Adrenal gland (tissue), 12 donors: ENCODE results near the gene ELMO3. TPM values are rescaled to one million over a fixed set of nuclear protein-coding genes. Genes with fewer than 3 reads are reported as not detected.

Experiments used
- DNase-seq, 7 donors: peaks; one replicate each; pipeline ENCODE4 v3.0.0-alpha.2; 2019 to 2020
- H3K27ac ChIP-seq, 5 donors: fragments of 200-600 bp; sonication (generic) in 4 of 5; 1 replicate in 3 of 5; 2 replicates in 2 of 5; pipeline versions ENCODE4 v1.5.1 to v1.8.0; 2016 to 2020; ENCODE audit warnings: mild to moderate bottlenecking in 1 of 5
- H3K27me3 ChIP-seq: fragments of 200-600 bp; 2 replicates; pipeline ENCODE4 v1.8.0; 2021
- H3K36me3 ChIP-seq, 2 donors: fragments of 200-600 bp; replicated peaks in 1 of 2; 1 replicate in 1 of 2; 2 replicates in 1 of 2; pipeline versions ENCODE4 v1.5.1 to v1.8.0; 2018 to 2022
- H3K4me1 ChIP-seq, 2 donors: fragments of 200-600 bp; replicated peaks in 1 of 2; 1 replicate in 1 of 2; 2 replicates in 1 of 2; pipeline versions ENCODE4 v1.5.1 to v1.8.0; 2018 to 2021
- H3K4me3 ChIP-seq, 4 donors: fragments of 200-600 bp; sonication (generic) in 3 of 4; one replicate each; pipeline ENCODE4 v1.5.1; 2016 to 2018
- H3K9me3 ChIP-seq, 3 donors: fragments of 200-600 bp; sonication (generic) in 1 of 3; replicated peaks in 1 of 3; 1 replicate in 2 of 3; 2 replicates in 1 of 3; pipeline versions ENCODE4 v1.5.1 to v1.8.0; 2016 to 2021
- CTCF ChIP-seq, 6 experiments: fragments of 450-650 bp in 4 of 6; fragments of 200-600 bp in 2 of 6; sonication (generic) in 1 of 6; IDR thresholded peaks; 1 replicate in 5 of 6; 2 replicates in 1 of 6; pipeline versions ENCODE4 v1.5.1 to v1.8.0; 2016 to 2021; ENCODE audit warnings: antibody characterized with exemption in 6 of 6, mild to moderate bottlenecking in 2 of 6, moderate library complexity in 1 of 6
- POLR2A ChIP-seq, 2 donors: fragments of 450-650 bp; IDR thresholded peaks; one replicate each; pipeline ENCODE4 v1.6.1; 2017; ENCODE audit warnings: antibody characterized with exemption in 2 of 2, mild to moderate bottlenecking in 2 of 2, moderate library complexity in 1 of 2
- WGBS, 4 donors: extraction: QIAGEN DNeasy Blood & Tissue Kit in 2 of 4; methylation state at CpG; one replicate each; pipeline versions ENCODE4 v1.1.5 to v1.1.7; 2013 to 2017; 5-methylcytosine and 5-hydroxymethylcytosine counted together
- intact Hi-C, 2 donors: fragments of 100-400 bp; cut with DNase I; formaldehyde crosslinking; loops; one replicate each; pipeline versions ENCODE4 v1.14.1 to v1.15.0; 2022 to 2023
- polyA plus RNA-seq, 3 donors: library from polyadenylated mRNA; stranded (reverse); fragments of 200-250 nt in 2 of 3; fragments of 350-450 nt in 1 of 3; fragmentation: Illumina TruSeq in 1 of 3; extraction: RNeasy Lipid Tissue Mini Kit (QIAGEN cat#74804) in 1 of 3; gene quantifications; one replicate each; pipeline ENCODE4 v1.2.3, GENCODE V29; 2013 to 2014
- total RNA-seq, 9 donors: library from RNA; depleted of rRNA in 4 of 9; stranded (reverse); fragments of >200 nt in 4 of 9; fragments of 120-200 nt in 1 of 9; fragmentation: NEBNext Ultra II Directional in 1 of 9; extraction: Animal tissue kit (Norgen Biotek cat#: 25700) in 1 of 9; gene quantifications; one replicate each; pipeline versions ENCODE4 v1.1.0 to v1.2.4, GENCODE V29; 2013 to 2023
- donor health status: healthy with polysubstance abuse.
- donor health status: Bipolar disorder and iron deficiency.
- donor health status: DM: yes; HTN: yes; CAD: no.
- donor health status: DM: no; HTN: no; CAD: no.
- donor health status: DM: no; HTN: no; CAD: no.
- donor health status: DM: yes; HTN: yes; CAD: no.

The ELMO3 gene
- total and polyA plus RNA-seq, 12 donors, result 0.18 to 7.0 (median 1.8) TPM

- 65 to 73% (median 72%) methylated on average over 12 to 13 of the region's 13 CpGs for WGBS, 4 donors
- intact Hi-C loops, result no loop called here
- TF ChIP-seq CTCF (IDR thresholded peaks at IDR 0.05), result no peak
- no peak for TF ChIP-seq POLR2A (IDR thresholded peaks at IDR 0.05)
- Histone ChIP-seq H3K27me3 (no peaks in the 10 kb centered on the region), H3K36me3 (peaks cover 0 to 24% of the 10 kb centered on the region in 2 donors), H3K4me1 (peaks cover 11 to 30% of the 10 kb centered on the region in 2 donors), H3K9me3 (no peaks in the 10 kb centered on the region), H3K4me3 (peak overlapping the region in 1 of 4 donors; percentile 19), H3K27ac (peak overlapping the region in 1 of 5 donors; percentile 57)
- no peak for DNase-seq
Observed at GRCh38 chr16:67190448-67191399, 8.2 kb upstream of the ELMO3 start.

GRCh38 chr16:67191411-67191994 lies 7.4 kb upstream of the ELMO3 start:
- WGBS, 4 donors, result 21 to 24% (median 22%) methylated on average over 8 to 9 of the region's 9 CpGs
- no peak for TF ChIP-seq CTCF (IDR thresholded peaks at IDR 0.05)
- no peak for TF ChIP-seq POLR2A (IDR thresholded peaks at IDR 0.05)
- Histone ChIP-seq H3K36me3 (peaks cover 0 to 31% of the 10 kb centered on the region in 2 donors), H3K4me3 (peak overlapping the region in 1 of 4 donors; percentile 98), H3K9me3 (no peaks in the 10 kb centered on the region), H3K4me1 (peaks cover 11 to 29% of the 10 kb centered on the region in 2 donors), H3K27ac (peak overlapping the region in 1 of 5 donors; percentile 75), H3K27me3 (no peaks in the 10 kb centered on the region)
- DNase-seq, result no peak
- intact Hi-C loops, result no loop called here

DNA sequence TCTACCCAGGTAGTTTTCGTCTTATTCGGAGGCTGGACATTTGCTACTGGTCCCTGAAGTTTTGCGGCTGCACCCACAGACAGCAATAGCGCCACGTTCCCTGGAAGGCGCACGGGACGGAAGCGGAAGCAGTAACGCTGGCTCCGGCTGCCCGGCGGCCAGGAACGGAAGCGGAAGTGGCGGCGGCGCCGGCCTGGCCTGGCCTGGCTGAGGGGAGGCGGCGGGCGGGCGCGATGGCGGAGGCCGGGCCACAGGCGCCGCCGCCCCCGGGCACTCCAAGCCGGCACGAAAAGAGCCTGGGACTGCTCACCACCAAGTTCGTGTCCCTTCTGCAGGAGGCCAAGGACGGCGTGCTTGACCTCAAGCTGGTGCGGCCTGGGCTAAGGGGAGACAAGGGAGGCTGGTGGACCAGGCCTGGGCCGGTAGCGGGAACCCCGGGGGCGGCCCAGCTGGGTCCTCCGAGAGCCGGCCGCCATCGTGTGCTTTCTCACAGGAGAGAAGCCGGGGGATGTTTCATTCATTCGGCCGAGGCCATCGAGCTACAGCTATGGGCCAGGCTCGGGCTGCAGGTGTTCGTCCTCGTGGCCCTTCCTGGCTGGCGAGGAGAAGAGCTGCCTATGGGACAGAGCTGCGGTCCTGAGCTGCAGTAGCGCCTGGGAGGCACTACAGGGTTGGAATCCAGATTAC lies 6.8 kb upstream of the ELMO3 start, which contains the start of gene E2F4:
E2F4 (plus strand) TSS at position 161 of the 687 bp plus-strand sequence; CDS start at position 234, 73 bp downstream.
- H3K27me3 ChIP-seq, result no peaks in the 10 kb centered on the region
- no peaks in the 10 kb centered on the region for H3K9me3 ChIP-seq
- peaks cover 0 to 38% of the 10 kb centered on the region in 2 donors for H3K36me3 ChIP-seq
- H3K27ac ChIP-seq, result peak within 1 kb of the TSS in 4 of 5 donors; percentile 7 to 87 (median 68)
- intact Hi-C loops, result no loop called here
- peak within 1 kb of the TSS; percentile 31 to 98 (median 89) for H3K4me3 ChIP-seq
- DNase-seq, result peak; percentile 88 to 96 (median 92)
- 0 to 1% (median 0%) methylated on average over 7 to 54 of the region's 54 CpGs for WGBS, 4 donors
- TF ChIP-seq CTCF (IDR thresholded peaks at IDR 0.05) (peak in 1 of 6 experiments; percentile 8), POLR2A (IDR thresholded peaks at IDR 0.05) (peak; percentile 41 to 73)
- peaks cover 11 to 29% of the 10 kb centered on the region in 2 donors for H3K4me1 ChIP-seq
